Activated naive CD4-positive, alpha-beta T cell treated with Interleukin-2 at 50 U/mL for 16 hours (primary cell): Measurements from ENCODE around the gene TMEM54.

Experiments
- DNase-seq: peaks from one replicate; pipeline ENCODE4 v3.0.0-alpha.2; 2020

TMEM54 gene

GRCh38 chr1:32878183-32878582 is 23.0 kb downstream of the TMEM54 start:
- DNase-seq: no peak

GRCh38 chr1:32877211-32878110 is 23.7 kb downstream of the TMEM54 start:
- no peak for DNase-seq

- peak; percentile 62 for DNase-seq
These were observed 24.6 kb downstream of the TMEM54 start for GRCh38 chr1:32876341-32877210.

GRCh38 chr1:32874860-32875752 is 26.1 kb downstream of the TMEM54 start:
- no peak for DNase-seq

GRCh38 chr1:32873484-32873883 is 27.7 kb downstream of the TMEM54 start:
- no peak for DNase-seq

GRCh38 chr1:32872192-32872460 is 29.1 kb downstream of the TMEM54 start:
- no peak for DNase-seq

GRCh38 chr1:32871364-32872191 is 29.6 kb downstream of the TMEM54 start:
- DNase-seq: no peak

- DNase-seq: no peak
These were observed 30.4 kb downstream of the TMEM54 start, which contains the start of gene FNDC5 for GRCh38 chr1:32870615-32871363. Gene FNDC5, minus strand, starts transcription at chr1:32870912.

GRCh38 chr1:32869923-32870614 is 31.1 kb downstream of the TMEM54 start:
- no peak for DNase-seq

GRCh38 chr1:32868806-32869455 is 32.3 kb downstream of the TMEM54 start:
- DNase-seq: no peak

- no peak for DNase-seq
These were observed 33.1 kb downstream of the TMEM54 start for GRCh38 chr1:32868085-32868484.

GRCh38 chr1:32867671-32868070 is 33.5 kb downstream of the TMEM54 start:
- DNase-seq: no peak

GRCh38 chr1:32867151-32867550 is 34.0 kb downstream of the TMEM54 start:
- no peak for DNase-seq

- no peak for DNase-seq
These were observed 35.4 kb downstream of the TMEM54 start for GRCh38 chr1:32865639-32866405.

GRCh38 chr1:32864375-32865019 is 36.7 kb downstream of the TMEM54 start:
- DNase-seq: no peak

- no peak for DNase-seq
These were observed 37.3 kb downstream of the TMEM54 start for GRCh38 chr1:32863881-32864245.

- DNase-seq: no peak
These were observed 37.8 kb downstream of the TMEM54 start for GRCh38 chr1:32863218-32863880.
